T-helper 2 cell treated with Interferon-gamma antibody and Interleukin-4, amounts not matched to agents 5 μg/mL and 100 μg/mL, for 36 hours (primary cell): ENCODE measurements around the gene SMC6.

Experiments
- DNase-seq: peaks from one replicate; pipeline ENCODE4 v3.0.0; 2021; ENCODE audit warnings: low spot score
- H3K27ac Mint-ChIP-seq: one replicate; pipeline ENCODE4 v1.8.0; 2021; ENCODE audit warnings: mild to moderate bottlenecking, mixed read lengths
- H3K27me3 Mint-ChIP-seq: one replicate; pipeline ENCODE4 v1.8.0; 2021; ENCODE audit warnings: low read depth, mixed read lengths
- H3K36me3 Mint-ChIP-seq: one replicate; pipeline ENCODE4 v1.8.0; 2021; ENCODE audit warnings: low read depth, mixed read lengths
- H3K4me1 Mint-ChIP-seq: one replicate; pipeline ENCODE4 v1.8.0; 2021; ENCODE audit warnings: low read depth, mixed read lengths
- H3K4me3 Mint-ChIP-seq: one replicate; pipeline ENCODE4 v1.8.0; 2022; ENCODE audit warnings: mild to moderate bottlenecking, moderate library complexity, mixed read lengths
- H3K9me3 Mint-ChIP-seq: one replicate; pipeline ENCODE4 v1.8.0; 2021; ENCODE audit warnings: mixed read lengths

Gene SMC6

DNA sequence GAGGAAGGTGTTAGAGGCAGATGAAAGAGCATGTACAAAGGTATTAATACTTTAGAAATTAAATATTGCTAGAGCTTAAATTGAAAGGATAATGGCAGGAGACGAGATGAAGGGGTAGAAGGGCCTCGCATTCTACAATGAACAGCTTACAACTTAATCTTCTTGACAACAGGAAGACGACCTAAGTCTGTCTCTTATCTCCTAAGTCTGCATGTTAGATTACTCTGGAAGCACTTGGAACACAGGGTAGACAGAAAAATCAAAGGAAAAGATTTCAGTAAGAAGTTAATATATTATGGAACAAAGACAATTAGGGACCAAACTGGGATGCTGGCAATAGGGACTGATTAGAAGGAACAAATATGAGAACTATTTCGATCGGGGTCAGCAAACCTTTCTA is 34.9 kb downstream of the SMC6 start:
- H3K27me3 Mint-ChIP-seq, result no peaks in the 10 kb centered on the region
- H3K27ac Mint-ChIP-seq, result no peak overlapping the region
- peaks cover 21% of the 10 kb centered on the region for H3K36me3 Mint-ChIP-seq
- H3K4me3 Mint-ChIP-seq, result no peak overlapping the region
- peaks cover 2% of the 10 kb centered on the region for H3K4me1 Mint-ChIP-seq
- DNase-seq, result no peak
- H3K9me3 Mint-ChIP-seq, result no peaks in the 10 kb centered on the region

DNA sequence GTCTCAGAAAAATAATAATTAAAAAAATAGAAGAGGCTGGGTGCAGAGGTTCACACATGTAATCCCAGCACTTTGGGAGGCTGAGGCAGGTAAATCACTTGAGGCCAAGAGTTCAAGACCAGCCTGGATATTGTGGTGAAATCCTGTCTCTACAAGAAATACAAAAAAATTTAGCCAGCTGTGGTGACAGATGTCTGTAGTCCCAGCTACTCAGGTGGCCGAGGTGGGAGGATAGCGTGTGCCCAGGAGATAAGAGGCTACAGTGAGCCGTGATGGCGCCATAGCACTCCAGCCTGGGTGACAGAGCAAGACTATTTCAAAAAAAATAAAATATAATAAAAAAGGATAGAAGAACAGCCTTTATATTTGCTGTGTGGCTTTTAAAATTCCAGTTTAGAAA is 35.9 kb downstream of the SMC6 start:
- peaks cover 30% of the 10 kb centered on the region for H3K36me3 Mint-ChIP-seq
- H3K27me3 Mint-ChIP-seq, result no peaks in the 10 kb centered on the region

GRCh38 chr2:17713291-17713690 is 40.3 kb downstream of the SMC6 start:
- Mint-ChIP-seq H3K36me3 (peaks cover 30% of the 10 kb centered on the region), H3K4me3 (no peak overlapping the region), H3K27ac (no peak overlapping the region), H3K27me3 (no peaks in the 10 kb centered on the region), H3K9me3 (no peaks in the 10 kb centered on the region), H3K4me1 (no peaks in the 10 kb centered on the region)
- DNase-seq, result no peak

More for the DNA sequence above, 35.9 kb downstream of the SMC6 start:
- no peak for DNase-seq
- Mint-ChIP-seq H3K4me1 (peaks cover 2% of the 10 kb centered on the region), H3K9me3 (no peaks in the 10 kb centered on the region), H3K27ac (no peak overlapping the region), H3K4me3 (no peak overlapping the region)

- Mint-ChIP-seq H3K4me1 (no peaks in the 10 kb centered on the region), H3K27ac (no peak overlapping the region), H3K27me3 (no peaks in the 10 kb centered on the region), H3K4me3 (no peak overlapping the region), H3K9me3 (no peaks in the 10 kb centered on the region), H3K36me3 (peaks cover 41% of the 10 kb centered on the region)
- no peak for DNase-seq
Observed at GRCh38 chr2:17710547-17711248, 42.9 kb downstream of the SMC6 start.

- Mint-ChIP-seq H3K9me3 (no peaks in the 10 kb centered on the region), H3K36me3 (peaks cover 41% of the 10 kb centered on the region), H3K4me3 (no peak overlapping the region)
Observed at GRCh38 chr2:17709897-17710296, 43.7 kb downstream of the SMC6 start.

DNA sequence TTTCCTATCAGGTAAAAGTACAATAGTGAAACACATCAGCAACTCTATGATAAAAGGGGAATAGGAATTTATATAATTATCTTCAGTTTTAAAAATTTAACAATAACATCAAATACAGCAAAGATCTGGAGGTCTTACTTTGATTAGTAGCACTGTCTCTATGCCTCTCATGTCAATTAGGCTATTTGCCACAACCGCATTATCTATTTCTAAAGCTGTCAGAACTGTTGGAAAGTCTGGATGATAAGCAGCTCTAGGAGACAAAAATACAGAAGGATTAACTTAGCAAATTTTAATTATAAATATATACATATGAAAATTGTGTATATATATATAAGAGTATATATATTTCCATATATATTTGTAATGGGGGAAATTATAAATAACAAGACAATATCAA is 45.1 kb downstream of the SMC6 start:
- no peak overlapping the region for H3K27ac Mint-ChIP-seq
- H3K4me3 Mint-ChIP-seq, result no peak overlapping the region
- no peaks in the 10 kb centered on the region for H3K27me3 Mint-ChIP-seq
- H3K4me1 Mint-ChIP-seq, result no peaks in the 10 kb centered on the region
- H3K9me3 Mint-ChIP-seq, result no peaks in the 10 kb centered on the region
- peaks cover 32% of the 10 kb centered on the region for H3K36me3 Mint-ChIP-seq
- DNase-seq, result no peak

More at GRCh38 chr2:17709897-17710296, 43.7 kb downstream of the SMC6 start:
- Mint-ChIP-seq H3K27ac (no peak overlapping the region), H3K4me1 (no peaks in the 10 kb centered on the region), H3K27me3 (no peaks in the 10 kb centered on the region)
- DNase-seq, result no peak

DNA sequence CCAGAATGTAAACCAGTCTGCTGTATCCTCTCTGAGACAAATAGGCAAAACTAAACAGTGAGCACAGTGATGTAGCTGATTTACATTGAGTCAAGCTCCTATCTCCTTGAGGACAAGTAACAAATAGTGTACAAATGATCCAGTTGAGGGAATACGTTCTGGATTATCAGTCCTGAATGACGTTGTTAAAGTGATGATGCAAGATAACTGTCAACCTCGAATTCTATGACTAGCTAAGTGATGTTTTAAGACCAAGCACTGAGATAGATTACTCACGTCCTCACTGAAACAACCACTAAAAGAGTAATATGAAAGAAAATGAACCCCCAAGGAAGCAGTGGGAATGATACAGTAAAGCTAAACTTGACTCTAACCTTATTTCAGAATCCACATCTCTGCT is 46.8 kb downstream of the SMC6 start:
- H3K4me3 Mint-ChIP-seq, result no peak overlapping the region
- no peak overlapping the region for H3K27ac Mint-ChIP-seq
- no peaks in the 10 kb centered on the region for H3K4me1 Mint-ChIP-seq
- H3K27me3 Mint-ChIP-seq, result no peaks in the 10 kb centered on the region
- no peaks in the 10 kb centered on the region for H3K9me3 Mint-ChIP-seq
- H3K36me3 Mint-ChIP-seq, result peaks cover 26% of the 10 kb centered on the region
- DNase-seq, result no peak

DNA sequence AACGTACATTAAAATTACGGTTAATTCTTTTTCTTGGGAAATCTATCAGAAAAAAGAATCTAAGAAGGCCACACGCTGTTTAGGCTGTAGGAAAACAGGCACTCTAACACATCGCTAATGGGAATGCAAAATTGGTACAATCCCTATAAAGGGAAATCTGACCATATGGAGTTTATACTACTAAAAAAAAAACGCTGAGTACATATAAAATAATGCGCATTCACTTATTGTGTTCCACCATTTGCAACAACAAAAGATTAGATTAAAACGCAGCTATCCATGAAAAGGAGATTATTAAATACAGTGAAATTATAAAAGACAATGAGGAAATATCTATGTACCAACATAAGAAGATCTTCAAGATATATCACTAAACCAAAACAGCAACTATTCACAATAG is 62.8 kb downstream of the SMC6 start:
- Mint-ChIP-seq H3K4me3 (no peak overlapping the region), H3K36me3 (peaks cover 49% of the 10 kb centered on the region), H3K4me1 (no peaks in the 10 kb centered on the region), H3K9me3 (no peaks in the 10 kb centered on the region), H3K27ac (no peak overlapping the region), H3K27me3 (no peaks in the 10 kb centered on the region)
- DNase-seq, result no peak

DNA sequence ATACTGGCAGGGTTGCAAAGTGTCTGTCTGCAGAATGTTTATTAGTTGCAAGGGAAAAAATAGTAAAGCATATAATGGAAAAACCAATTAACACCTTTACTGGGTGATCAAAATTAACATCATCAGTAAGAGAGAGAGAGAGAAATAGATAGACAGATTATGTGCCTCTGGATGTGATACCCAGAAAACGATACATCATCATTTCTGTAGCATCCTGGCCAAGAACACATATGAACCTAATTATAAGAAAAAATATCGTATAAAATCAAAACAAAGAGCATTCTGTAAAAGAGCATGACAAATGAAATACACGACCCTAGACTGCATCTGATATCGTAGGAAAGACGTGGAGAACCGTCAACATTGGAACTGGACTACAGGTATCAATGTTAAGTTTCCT is 64.6 kb downstream of the SMC6 start:
- H3K27ac Mint-ChIP-seq, result no peak overlapping the region

DNA sequence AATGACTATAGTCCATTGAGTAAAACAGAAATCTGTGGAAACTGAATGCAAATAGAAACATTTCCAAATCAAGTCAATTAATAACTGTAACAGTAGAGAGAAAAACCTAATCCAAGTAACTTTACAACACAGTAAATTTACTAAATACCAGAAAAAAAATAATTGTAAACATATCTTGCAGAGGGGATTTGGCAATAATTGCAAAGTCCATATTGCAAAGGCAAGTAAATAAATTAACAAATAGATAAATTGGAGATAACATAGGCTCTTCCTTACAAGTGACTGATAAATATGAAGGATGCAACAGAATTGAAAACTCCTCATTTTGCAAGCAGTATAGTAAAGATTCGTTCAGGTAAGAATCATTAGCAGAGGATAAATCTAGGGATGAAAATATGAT is 65.0 kb downstream of the SMC6 start:
- Mint-ChIP-seq H3K36me3 (peaks cover 45% of the 10 kb centered on the region), H3K4me3 (no peak overlapping the region), H3K4me1 (no peaks in the 10 kb centered on the region), H3K27me3 (no peaks in the 10 kb centered on the region), H3K9me3 (no peaks in the 10 kb centered on the region), H3K27ac (no peak overlapping the region)
- no peak for DNase-seq

More for the DNA sequence above, 64.6 kb downstream of the SMC6 start:
- H3K27me3 Mint-ChIP-seq, result no peaks in the 10 kb centered on the region
- H3K9me3 Mint-ChIP-seq, result no peaks in the 10 kb centered on the region
- no peak for DNase-seq
- no peaks in the 10 kb centered on the region for H3K4me1 Mint-ChIP-seq
- peaks cover 46% of the 10 kb centered on the region for H3K36me3 Mint-ChIP-seq
- no peak overlapping the region for H3K4me3 Mint-ChIP-seq

DNA sequence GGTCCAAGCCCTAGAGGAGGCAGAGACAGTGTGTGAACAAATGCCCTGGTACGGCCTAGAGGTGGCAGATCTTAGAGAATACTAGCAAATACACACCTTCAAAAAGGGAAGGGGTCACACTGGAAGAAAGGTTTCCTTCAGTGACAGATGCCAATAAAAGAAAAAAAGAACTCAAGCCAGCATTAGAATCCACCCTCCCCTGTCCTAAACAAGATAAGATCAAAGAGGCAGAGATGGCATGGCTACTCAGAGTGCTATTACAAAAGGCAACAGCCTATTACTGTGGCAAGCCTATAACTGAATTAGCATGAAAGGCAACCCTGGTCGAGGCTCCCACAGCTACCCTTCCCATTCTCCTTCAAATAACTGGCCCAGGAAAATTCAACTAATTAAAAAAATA is 69.6 kb downstream of the SMC6 start:
- Mint-ChIP-seq H3K27ac (no peak overlapping the region), H3K4me1 (no peaks in the 10 kb centered on the region), H3K36me3 (peaks cover 43% of the 10 kb centered on the region), H3K27me3 (no peaks in the 10 kb centered on the region), H3K9me3 (no peaks in the 10 kb centered on the region), H3K4me3 (no peak overlapping the region)
- no peak for DNase-seq

DNA sequence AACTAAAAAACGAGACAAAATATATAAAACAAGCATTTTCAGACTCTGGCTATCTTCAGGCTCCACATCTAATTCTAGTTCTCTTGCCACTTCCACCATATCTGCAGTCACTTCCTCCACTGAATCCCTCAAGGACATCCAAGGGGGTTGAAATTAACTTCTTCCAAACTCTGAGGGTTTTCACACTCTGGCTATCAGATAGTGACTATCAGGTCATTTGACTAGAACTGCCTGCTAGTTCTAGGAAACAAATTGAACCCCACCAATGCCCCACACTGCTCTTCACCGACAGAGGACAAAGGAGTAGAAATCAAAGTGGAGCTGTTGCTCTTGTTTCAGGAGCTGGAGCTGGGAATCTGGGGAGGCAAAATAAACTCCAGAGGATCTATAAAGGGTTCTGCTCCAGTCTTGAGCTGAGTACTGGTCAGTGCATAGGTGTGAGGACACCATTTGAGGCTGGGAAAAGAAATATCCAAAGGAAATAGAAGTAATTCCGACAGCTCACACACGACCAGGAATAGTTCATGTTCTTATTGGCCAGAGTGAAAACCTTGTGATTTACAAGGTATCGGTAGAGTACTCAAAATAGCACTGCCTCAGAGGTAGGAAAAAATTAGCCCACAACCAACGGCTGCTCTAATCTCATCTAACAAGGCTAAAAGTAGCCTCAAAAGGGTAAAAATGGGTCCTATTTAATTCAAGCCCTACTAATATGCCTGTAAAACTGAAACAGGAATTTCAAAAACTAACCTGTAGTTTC is 71.3 kb downstream of the SMC6 start:
- no peak for DNase-seq
- H3K27me3 Mint-ChIP-seq, result no peaks in the 10 kb centered on the region
- H3K36me3 Mint-ChIP-seq, result peaks cover 44% of the 10 kb centered on the region
- H3K4me3 Mint-ChIP-seq, result no peak overlapping the region
- no peaks in the 10 kb centered on the region for H3K4me1 Mint-ChIP-seq
- no peaks in the 10 kb centered on the region for H3K9me3 Mint-ChIP-seq
- H3K27ac Mint-ChIP-seq, result no peak overlapping the region

DNA sequence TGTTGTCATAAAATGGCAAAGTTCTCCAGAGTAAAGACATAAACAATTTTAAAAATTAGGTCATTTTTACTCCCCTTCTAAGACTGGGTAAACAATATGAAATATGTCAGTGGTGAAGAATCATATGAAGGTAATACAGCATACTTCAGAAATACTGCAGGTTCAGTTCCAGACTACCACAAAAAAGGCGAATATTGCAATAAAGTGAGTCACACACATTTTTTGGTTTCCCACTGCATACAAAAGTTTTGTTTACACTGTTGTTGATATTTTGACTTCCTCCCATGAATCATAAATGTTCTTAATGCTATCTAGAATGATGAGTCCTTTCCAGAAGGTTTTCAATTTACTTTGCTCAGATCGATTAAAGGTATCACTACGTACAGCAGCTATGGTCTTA is 73.5 kb downstream of the SMC6 start:
- Mint-ChIP-seq H3K4me1 (no peaks in the 10 kb centered on the region), H3K27me3 (no peaks in the 10 kb centered on the region), H3K4me3 (no peak overlapping the region), H3K9me3 (no peaks in the 10 kb centered on the region), H3K27ac (no peak overlapping the region), H3K36me3 (peaks cover 47% of the 10 kb centered on the region)
- DNase-seq, result no peak

DNA sequence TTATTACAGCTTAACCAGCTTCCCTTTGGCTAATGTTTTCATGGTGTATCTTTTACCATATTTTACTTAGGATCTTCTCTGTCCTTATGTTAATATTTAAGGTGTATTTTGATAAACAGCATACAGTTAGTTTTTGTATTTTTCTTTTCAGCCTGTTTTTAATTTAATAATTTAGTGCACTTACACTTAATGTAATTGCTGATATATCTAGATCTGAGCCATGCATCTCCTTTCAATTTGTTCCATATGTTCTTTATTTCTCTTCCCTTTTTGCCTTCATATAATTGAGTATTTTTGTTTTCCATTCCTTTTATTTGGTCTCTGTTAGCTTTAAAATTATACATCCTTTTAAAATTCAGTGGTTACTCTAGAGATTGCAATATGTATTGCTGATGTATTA is 78.8 kb downstream of the SMC6 start:
- Mint-ChIP-seq H3K9me3 (no peaks in the 10 kb centered on the region), H3K4me1 (no peaks in the 10 kb centered on the region), H3K27me3 (no peaks in the 10 kb centered on the region), H3K27ac (no peak overlapping the region), H3K36me3 (peaks cover 31% of the 10 kb centered on the region), H3K4me3 (no peak overlapping the region)
- no peak for DNase-seq
